ENCODE measurements around the gene MAD2L2.

Gene MAD2L2

DNA sequence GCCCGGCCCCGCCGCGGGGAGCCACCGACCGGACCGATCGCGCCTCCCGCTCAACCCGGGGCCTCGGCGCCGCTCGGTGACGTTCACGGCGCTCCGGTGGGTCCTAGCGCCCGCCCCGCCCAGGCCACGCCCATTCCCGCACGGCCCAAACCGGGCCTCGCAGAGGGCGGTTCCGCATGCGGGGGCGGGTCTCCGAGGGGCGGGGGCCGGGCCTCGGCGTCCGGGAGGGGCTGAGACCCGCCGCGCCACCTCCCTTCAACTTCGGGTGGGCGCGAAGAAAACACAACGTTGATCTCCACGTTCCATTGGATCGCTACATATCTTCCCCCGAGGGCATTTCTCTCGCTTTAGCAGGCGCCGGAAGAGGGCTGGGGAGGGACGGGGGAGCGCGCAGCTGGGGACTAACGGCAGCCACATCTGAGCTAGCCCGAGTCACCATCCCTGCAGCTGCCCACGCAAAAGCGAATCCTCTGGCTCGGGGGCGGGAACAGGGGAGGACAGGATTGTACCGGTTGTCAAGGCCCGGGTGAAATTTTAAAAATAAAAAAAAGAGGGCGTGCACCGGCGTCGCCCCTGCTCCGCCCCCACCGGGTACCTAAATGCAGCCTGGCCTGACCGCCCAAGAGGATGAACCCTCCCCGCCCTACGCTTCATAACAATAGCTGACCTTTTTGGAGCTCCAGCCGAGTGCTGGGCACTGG lies at the start of gene MAD2L2:
Gene MAD2L2 (minus strand): TSS at position 78 of the 701 bp plus-strand sequence. CDS start 547 bp downstream, outside the sequence.
- DNase-seq, result no peak

DNA sequence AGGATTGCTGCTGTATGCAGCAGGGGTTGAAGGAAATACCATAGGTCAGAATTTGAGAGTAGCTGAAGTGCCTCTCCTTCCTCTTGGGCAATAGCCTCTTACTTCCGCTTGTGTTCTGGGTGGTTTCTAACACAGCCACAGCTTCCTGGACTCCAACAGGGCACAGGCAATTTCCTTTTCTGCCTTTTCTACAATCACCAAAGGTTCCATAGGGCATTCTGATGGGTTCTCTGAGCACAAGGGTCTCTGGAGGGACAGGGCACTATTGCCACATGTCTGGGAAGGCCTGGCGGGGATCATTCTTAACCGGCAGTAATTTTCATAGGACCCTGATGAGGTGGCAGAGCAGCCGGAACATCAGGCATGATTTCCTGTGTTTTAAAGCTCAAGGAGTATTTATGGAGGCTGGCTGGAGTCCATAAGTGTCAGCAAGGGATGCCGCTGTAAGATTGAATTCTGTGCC lies 49.5 kb upstream of the MAD2L2 start:
- peak; percentile 11 for DNase-seq

DNA sequence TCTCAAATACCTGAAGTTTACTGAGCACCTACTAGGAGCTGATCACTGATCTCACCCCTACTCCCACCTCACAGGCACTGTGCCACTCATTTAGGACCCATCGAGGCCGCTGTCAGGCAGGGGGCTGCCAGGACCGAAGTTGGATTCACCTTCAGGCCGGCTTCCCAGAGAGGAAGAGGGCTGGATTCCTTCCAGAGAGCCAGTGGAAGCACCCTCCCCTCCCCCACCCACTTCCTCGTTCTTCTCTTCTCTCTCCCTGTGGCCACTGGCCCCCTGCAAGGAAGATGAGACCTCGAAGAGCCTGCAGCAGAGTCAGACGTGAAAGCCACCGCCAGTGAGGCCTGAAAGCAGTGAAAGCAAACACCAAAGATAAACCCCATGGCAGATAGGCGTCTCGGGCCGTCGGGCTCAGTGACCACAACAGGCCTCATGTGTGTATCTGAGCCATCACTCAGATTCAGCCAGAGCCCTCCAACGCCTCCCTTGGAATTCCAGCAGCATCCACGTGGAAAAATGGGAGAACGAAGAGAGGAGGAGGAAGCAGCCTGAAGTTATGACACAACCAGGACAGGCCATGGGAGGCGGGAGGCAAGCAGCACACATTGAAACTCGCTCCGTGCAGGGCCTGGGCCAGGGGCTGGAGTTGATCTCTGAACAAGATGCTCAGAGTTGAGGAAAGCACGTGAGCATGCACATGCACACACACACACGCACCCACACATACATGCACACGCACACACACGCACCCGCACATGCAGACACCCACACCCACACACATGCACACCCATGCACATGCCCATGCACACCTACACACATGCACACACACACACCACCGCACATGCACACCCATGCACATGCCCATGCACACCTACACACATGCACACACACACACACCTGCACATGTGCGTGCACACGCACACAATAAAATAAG lies 48.8 kb upstream of the MAD2L2 start:
- DNase-seq, result no peak

DNA sequence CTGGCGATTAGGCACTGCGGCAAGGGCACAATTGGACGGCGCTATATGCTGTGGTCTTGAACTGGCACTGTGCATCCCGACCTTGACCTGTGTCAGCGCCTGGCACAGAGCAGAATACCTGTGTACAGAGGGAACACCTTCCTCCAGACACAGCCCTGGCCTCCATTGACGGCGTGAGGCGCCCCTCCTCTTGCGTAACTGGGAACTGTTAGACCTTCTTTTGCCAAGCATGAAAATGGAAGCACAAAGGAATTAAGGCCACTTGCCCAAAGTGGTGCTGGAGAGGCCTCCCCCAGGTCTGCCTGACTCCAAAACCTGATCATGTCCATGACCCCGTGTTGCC lies 48.2 kb upstream of the MAD2L2 start:
- DNase-seq, result no peak

DNA sequence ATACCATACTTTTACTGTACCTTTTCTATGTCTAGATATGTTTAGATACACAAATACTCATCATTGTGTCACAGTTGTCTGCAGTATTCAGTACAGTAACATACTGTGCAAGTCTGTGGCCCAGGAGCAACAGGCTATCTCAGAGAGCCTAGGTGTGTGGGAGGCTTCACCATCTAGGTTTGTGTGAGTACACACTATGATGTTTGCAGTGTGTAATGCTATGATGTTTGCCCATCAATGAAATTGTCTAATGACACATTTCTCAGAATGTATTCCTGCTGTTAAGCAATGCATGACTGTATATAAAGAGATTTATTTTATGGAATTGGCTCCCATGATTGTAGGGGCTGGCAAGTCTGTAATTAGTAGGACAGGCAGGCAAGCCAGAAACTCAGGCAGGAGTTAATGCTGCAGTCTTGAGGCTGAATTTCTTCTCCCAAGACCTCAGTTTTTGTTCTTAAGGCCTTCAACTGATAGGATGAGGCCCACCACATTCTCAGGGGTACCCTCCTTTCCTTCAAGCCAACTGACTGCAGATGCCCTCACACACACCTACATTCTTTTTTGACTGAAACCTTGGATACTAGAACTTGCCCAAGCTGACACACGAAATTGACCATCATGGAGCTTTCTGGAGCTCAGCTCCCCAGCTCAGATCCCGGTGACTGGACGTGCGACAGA lies 47.3 kb upstream of the MAD2L2 start:
- no peak for DNase-seq

DNA sequence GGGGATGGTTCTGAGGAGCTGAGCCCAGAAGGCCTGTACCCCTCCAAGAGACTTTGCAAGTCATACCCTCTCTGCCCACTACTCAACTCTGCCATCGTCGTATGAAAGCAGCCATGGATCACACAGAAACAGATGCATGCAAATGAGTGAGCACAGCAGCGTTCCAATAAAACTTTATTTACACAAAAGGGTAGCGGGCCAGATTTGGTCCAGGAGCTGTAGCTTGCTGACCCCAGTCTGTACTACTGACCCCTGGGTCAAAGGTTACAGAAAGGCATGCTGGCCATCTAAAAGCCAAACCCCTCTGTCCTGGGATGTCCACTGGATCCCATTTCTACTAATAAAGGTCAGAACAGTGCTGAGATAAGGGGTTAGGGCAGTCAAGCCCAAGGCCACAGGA lies 46.2 kb upstream of the MAD2L2 start:
- no peak for DNase-seq

DNA sequence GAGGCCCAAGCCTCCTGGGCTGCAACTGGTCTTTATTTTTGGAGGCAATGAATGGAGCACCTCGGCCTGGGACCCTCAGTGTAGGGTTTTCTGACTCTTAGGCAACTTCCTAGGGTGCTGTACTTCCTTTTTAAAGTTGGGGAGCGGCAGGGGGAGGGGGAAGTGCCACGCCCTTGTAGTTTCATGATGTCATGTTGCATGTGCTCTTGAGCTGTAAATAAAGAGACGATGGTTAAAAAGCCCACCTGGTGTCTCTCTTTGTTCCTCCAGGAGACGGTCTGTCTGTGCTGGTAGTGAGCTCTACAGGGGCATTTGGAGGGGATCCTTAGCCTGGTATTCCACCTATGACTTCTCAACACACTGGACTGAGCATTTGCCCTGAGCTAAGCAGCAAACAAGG lies 44.7 kb upstream of the MAD2L2 start:
- DNase-seq, result no peak

DNA sequence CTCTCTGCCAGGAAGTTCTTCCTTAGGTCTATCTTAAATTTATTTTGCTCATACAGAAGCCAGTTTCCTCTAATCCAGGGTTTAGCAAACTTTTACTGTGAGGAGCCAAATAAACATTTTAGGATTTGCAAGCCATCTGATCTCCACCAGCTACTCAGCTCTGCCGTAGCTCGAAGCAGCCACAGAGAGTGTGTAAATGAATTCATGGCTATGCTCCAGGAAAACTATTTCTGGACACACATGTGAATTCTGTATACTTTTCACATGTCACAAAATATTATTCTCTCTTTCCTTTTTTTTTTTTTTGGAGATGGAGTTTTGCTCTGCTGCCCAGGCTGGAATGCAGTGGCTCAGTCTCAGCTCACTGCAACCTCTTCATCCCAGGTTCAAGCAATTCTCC lies 41.6 kb upstream of the MAD2L2 start:
- no peak for DNase-seq

DNA sequence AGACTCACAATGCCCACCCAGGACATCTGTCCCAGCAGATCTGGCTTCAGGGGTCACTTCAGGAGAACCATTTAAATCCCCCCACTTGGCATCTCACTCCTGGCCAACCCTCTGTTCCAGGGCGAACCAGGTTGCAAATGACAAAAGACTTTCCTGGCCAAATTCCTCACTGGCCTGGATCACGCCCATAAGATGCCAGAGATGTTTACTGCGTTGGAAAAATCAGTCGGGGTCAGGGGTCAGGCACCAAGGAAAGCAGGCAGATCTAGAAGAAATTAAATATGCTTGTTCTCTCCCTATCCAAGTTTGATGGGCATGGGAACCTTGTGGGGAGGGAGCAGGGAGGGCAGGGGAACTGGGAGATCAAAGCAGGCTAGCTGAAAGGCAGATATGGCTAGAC lies 40.4 kb upstream of the MAD2L2 start:
- DNase-seq, result no peak

DNA sequence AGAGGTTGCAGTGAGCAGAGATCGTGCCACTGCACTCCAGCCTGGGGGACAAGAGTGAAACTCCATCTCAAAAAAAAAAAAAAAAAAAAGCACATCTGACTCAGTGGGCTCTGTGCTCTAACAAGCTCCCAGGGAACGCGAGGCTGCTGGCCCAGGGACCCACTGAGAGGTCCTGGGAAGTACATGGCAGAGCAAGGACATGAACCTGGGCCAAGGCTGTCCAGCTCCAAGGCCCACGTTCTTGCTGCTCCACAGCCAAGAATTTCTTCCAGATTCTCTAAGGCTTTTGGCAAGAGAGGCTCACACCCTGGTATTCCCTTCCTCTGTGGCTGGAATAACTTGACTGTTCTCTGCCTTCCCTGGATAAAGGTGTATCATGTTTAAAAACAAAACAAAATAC lies 39.6 kb upstream of the MAD2L2 start:
- no peak for DNase-seq

DNA sequence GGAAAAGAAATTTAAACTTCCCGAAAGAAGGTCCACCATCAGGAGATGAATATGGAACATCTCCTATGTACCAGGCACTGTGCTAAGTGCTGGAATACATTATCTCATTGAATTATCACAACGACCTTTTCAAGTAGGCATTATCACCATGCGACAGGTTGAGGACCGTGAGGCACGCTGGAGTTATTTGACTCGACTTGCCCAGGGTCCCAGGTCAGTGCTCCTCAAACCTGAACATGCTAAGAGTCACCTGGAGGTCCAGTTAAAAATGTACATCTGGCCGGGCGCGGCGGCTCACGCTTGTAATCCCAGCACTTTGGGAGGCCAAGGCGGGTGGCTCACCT lies 39.1 kb upstream of the MAD2L2 start:
- no peak for DNase-seq

DNA sequence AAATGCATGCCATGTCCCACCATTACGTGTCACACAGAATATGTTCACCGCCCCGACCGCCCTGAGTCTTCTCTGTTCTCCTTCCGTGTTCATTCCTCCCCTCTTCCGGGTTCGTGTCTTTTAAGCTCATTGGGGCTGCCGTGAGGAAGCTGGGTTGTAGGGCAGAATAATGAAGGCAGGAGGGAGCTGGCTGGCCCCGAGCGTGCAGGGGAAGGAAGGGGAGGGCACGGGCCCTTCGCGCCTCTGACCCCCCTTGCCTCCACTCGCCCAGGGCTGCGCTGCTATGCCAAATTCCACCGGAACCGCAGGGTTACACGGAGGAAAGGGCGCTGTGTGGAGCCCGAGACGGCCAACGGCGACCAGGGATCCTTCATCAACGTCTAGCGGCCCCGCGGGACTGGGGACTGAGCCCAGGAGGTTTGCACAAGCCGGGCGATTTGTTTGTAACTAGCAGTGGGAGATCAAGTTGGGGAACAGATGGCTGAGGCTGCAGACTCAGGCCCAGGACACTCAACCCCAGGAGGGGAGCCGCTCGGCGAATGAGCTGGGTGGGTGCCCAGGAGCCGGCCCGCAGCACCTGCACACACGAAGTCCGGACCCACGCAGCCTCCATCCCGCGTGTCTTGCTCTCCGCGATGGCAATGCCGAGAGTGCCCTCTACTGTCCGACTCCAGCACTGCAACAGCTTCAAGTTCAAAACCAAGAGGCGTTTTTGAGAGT lies 38.5 kb upstream of the MAD2L2 start:
- DNase-seq, result no peak

DNA sequence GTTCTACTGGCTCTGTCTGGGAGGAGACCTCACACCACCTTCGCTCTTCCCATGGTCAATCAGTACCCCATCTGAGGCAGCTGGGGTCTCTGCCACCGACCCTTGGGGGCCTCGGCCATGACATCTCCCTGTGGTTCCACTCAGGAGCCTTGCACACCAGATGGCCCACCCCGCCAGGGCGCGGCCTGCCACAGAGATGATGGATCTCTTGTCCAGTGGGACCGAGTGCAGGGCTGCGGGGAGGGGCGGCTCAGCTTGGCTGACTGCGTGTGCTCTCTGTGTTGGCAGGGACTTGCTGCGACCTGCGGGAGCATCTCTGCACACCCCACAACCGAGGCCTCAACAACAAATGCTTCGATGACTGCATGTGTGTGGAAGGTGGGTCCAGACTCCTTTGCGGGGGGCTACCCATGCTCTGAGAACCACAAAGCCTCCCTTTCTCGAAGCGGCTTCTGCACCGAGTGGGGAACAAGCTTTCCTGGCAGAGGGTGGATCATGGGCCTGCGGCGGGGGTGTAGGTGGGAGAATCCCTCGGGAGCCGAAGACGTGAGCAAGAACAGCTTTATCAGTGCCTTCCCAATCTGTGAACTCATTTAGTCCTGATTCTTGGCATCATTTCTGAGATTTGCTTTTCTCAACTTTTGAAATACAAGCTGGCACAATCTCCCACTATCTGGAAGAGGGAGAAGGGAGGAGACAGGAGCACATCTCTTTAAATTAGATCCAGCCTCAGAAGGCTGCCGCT lies 34.1 kb upstream of the MAD2L2 start:
- DNase-seq, result no peak

DNA sequence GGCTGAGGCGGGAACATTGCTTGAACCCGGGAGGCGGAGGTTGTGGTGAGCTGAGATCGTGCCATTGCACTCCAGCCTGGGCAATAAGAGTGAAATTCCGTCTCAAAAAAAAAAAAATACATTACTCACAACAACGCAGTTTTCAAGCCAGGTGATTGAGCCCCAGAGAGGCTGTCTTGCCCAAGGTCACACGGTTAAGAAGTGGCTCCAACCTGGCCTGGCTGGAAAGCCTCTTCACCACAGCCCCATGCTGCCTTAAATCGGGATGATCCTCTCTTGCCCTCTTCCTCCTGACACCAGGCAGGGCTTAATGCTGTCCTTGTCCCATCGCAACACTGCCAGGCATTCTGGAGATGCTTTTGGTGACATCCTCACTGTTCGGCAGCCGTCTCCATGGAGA lies 32.1 kb upstream of the MAD2L2 start:
- no peak for DNase-seq

DNA sequence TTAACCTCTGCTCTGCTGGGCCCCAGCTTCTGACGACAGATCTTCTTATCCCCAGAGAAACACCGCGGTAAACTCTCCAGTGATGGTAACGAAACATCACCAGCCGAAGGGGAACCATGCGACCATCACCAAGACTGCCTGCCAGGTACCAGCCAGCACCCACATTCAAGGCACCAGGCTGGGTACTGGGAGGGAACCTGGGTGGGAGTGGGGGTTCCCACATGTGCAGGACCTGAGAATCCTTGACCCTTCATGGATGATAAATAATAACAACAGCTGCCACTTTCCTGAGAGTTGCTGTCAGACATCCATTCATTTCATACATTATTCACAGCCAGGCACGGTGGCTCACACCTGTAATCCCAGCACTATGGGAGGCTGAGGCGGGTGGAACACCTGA lies 31.3 kb upstream of the MAD2L2 start:
- no peak for DNase-seq

DNA sequence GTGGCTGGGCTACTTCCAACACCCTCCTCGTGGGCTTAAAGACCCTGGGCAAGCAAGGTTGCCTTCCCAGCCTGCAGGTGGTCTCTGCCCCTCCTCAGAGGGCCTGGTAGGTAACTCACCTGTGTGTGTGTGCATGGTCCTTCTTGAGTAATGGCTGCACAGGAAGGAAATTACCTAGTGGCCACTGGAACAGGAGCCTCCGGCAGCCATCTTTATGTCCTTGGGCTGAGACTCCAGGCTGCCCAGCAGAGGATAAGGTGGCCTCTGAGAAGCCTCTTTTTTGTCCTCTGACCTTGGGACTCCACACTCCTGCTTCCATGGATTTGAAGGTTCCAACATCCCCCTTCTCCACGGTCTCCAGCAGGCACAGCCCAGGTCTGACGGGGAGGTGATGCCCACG lies 30.5 kb upstream of the MAD2L2 start:
- no peak for DNase-seq

DNA sequence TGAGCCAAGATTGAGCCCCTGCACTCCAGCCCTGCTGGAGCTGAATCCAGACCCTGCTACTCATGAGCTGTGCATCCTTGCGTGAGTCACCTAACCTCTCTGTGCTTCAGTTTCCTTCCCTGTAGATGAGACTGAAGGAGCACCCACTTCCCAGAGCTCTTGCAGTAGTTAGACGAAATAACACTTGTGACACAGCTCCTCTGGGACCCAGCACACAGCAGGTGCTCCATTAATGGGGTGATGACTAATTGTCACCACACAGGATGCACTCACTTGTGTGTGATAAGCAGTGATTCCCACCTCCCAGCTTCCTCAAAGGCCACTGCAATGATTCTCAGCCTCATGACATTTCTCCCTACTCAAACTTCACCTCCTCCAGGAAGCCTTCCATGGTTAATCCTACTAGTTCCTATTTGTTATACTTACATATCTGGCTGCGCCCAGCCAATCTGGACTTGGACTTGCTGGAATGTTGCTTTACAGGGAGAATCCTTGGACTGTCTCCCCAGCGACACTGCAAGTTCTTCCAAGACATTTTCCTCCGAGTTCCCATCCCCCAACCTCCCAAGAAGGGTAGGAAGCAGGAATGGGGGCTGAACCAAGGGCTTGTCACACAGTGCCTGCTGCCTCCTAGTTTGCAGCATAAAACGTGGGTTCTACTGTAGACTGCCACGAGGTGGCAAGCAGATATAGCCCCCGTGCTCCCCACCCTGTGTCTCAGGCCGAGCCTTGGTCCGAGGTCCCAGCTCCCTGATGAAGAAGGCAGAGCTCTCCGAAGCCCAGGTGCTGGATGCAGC lies 27.8 kb upstream of the MAD2L2 start:
- no peak for DNase-seq

DNA sequence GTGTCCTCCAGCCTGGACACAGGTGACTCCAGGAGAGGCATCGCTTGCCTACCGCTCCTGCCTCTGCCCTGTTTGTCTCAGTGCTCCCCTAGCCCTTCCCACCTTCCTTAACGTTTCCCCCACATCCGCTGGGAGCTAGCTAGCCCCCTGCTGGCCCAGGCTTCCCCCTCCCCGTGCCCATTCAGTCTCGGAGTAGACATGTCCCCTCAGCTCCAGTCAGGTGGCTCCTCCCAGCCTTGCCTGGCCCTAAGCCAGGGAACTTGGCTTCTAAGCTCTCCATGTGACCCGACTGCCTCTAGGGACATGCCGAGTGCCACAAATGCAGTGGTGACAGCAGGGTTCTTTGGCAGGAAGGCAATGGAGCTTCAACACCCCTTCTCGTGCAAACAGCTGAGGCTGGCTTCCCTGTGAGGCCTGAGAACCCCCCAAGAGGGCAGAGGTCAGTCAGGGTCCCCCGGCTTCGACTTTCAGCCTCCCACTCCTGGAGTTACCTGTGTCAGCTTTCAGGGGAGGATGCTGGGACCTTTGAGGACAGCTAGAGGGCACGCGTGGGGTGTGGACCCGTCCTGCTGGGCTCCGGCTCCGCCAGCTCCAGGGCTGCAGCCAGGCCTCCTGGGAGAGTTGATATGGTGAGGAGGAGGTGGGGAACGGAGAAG lies 26.8 kb upstream of the MAD2L2 start:
- no peak for DNase-seq

DNA sequence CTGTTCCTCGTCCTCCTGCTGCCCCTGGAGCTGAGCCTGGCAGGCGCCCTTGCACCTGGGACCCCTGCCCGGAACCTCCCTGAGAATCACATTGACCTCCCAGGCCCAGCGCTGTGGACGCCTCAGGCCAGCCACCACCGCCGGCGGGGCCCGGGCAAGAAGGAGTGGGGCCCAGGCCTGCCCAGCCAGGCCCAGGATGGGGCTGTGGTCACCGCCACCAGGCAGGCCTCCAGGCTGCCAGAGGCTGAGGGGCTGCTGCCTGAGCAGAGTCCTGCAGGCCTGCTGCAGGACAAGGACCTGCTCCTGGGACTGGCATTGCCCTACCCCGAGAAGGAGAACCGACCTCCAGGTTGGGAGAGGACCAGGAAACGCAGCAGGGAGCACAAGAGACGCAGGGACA lies 25.3 kb upstream of the MAD2L2 start:
- no peak for DNase-seq

DNA sequence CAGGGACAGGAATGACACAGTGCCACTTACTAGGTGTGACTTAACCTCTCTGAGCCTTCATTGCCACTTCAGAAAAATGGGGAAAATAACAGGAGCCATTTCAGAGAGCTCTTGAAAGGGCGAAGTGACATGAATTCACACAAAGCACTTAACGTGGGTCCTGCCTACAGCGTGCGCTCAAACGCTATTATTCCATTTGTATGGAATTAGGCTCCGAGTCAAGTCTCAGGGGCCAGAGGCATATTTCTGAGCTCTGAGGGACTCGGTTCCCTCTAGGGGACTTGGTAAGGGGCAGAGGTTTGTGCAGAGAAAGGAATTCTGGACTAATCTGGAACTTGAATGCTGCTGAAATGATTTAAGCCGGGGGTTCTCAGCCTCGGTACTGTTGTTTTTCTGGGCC lies 24.6 kb upstream of the MAD2L2 start:
- DNase-seq, result no peak

All from NCI-H2029 treated with DMSO at 0.1 percent for 48 hours (cell line).